Stomach (tissue), 4 donors: ENCODE results near the gene SCML2.

Experiments used
- CTCF ChIP-seq, 7 experiments: fragments of 450-650 bp in 4 of 7; fragments of 200-600 bp in 3 of 7; sonication (generic) in 3 of 7; IDR thresholded peaks; one replicate each; pipeline ENCODE4 v1.5.1; 2016 to 2019; ENCODE audit warnings: antibody characterized with exemption in 7 of 7, control low read depth in 2 of 7, mild to moderate bottlenecking in 1 of 7
- EP300 ChIP-seq: sonication (generic); formaldehyde crosslinking; IDR thresholded peaks from one replicate; pipeline ENCODE4 v1.6.1; 2017; ENCODE audit warnings: antibody characterized with exemption
- POLR2A ChIP-seq, 4 donors: fragments of 450-650 bp; IDR thresholded peaks; one replicate each; pipeline ENCODE4 v1.6.1; 2016; ENCODE audit warnings: antibody characterized with exemption in 4 of 4, control low read depth in 2 of 4, mild to moderate bottlenecking in 1 of 4, moderate library complexity in 1 of 4
- POLR2AphosphoS5 ChIP-seq, 3 donors: sonication (generic); formaldehyde crosslinking; IDR thresholded peaks; one replicate each; pipeline ENCODE4 v1.6.1; 2016; ENCODE audit warnings: antibody characterized with exemption in 3 of 3

- TF ChIP-seq POLR2A (IDR thresholded peaks at IDR 0.05) (no peak), CTCF (IDR thresholded peaks at IDR 0.05) (no peak), POLR2AphosphoS5 (IDR thresholded peaks at IDR 0.05) (no peak), EP300 (no peak)
These were observed 159.8 kb downstream of the SCML2 start for GRCh38 chrX:18194688-18195087.
